Skeletal muscle satellite cell (primary cell): ENCODE measurements around the gene AFF1.
"Not testable (repeated sequence)": the region's sequence is repeated elsewhere in the genome, so short reads cannot be mapped to it uniquely, and the experiment has no call there.

Experiments
- H3K27me3 ChIP-seq: 2 replicates; pipeline ENCODE4 v1.7.0; 2013; ENCODE audit warnings: low read length; ENCODE audit not compliant: control insufficient read depth, insufficient read depth
- H3K36me3 ChIP-seq: 2 replicates; pipeline ENCODE4 v1.7.0; 2013; ENCODE audit warnings: mild to moderate bottlenecking, control low read depth, low read length; ENCODE audit not compliant: insufficient read depth
- H3K4me1 ChIP-seq: 2 replicates; pipeline ENCODE4 v1.7.0; 2013; ENCODE audit warnings: low read length; ENCODE audit not compliant: control insufficient read depth, insufficient read depth
- H3K4me2 ChIP-seq: 2 replicates; pipeline ENCODE4 v1.7.0; 2013; ENCODE audit warnings: mild to moderate bottlenecking, low read length
- H3K4me3 ChIP-seq: 2 replicates; pipeline ENCODE4 v1.7.0; 2013; ENCODE audit warnings: low read length
- H3K9ac ChIP-seq: 2 replicates; pipeline ENCODE4 v1.7.0; 2013; ENCODE audit warnings: mild to moderate bottlenecking, low read depth, low read length, moderate library complexity
- H3K9me3 ChIP-seq: replicated peaks from 2 replicates; pipeline ENCODE4 v1.7.0; 2013; ENCODE audit warnings: mild to moderate bottlenecking, control low read depth, low read length

Gene AFF1

GRCh38 chr4:87145934-87146333, 211.1 kb downstream of the AFF1 start:
- H3K27me3 ChIP-seq, H3K4me3 ChIP-seq, H3K36me3 ChIP-seq, H3K4me2 ChIP-seq, H3K4me1 ChIP-seq, H3K9ac ChIP-seq, H3K9me3 ChIP-seq: not testable (repeated sequence)

DNA sequence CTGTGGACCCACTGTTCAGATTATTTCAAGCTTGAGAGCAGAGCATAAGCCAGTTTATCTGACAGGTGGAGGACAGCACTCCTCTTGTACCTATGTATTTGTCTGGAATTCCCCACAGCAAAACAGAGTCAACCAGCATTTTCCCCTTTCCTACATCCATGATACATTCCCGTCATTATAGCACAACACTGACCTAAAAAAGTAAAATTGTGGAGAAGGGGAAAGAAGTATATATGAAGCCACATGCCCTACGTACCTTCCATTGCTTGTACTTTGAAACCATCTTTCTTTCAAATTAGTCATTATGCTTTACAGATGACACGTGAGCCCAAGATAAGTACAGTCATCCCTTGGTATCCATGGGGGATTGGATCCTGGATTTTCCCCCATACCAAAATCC, 212.3 kb downstream of the AFF1 start:
- H3K9me3 ChIP-seq = no peaks in the 10 kb centered on the region
- H3K36me3 ChIP-seq = no peaks in the 10 kb centered on the region
- H3K4me3 ChIP-seq = no peak overlapping the region
- no peaks in the 10 kb centered on the region for H3K27me3 ChIP-seq
- no peak overlapping the region for H3K4me2 ChIP-seq
- peaks cover 7% of the 10 kb centered on the region for H3K4me1 ChIP-seq
- no peak overlapping the region for H3K9ac ChIP-seq

GRCh38 chr4:87150498-87151261, 215.9 kb downstream of the AFF1 start:
- H3K27me3 ChIP-seq = no peaks in the 10 kb centered on the region
- H3K9me3 ChIP-seq = no peaks in the 10 kb centered on the region
- no peak overlapping the region for H3K4me3 ChIP-seq
- no peak overlapping the region for H3K9ac ChIP-seq
- H3K4me1 ChIP-seq = peaks cover 9% of the 10 kb centered on the region
- no peak overlapping the region for H3K4me2 ChIP-seq
- no peaks in the 10 kb centered on the region for H3K36me3 ChIP-seq

- Histone ChIP-seq H3K4me1 (peaks cover 9% of the 10 kb centered on the region), H3K4me2 (no peak overlapping the region), H3K4me3 (no peak overlapping the region), H3K9ac (no peak overlapping the region), H3K9me3 (no peaks in the 10 kb centered on the region), H3K36me3 (no peaks in the 10 kb centered on the region), H3K27me3 (no peaks in the 10 kb centered on the region)
Observed at GRCh38 chr4:87151730-87152129, 216.9 kb downstream of the AFF1 start.

GRCh38 chr4:87152310-87153041, 217.7 kb downstream of the AFF1 start:
- no peaks in the 10 kb centered on the region for H3K27me3 ChIP-seq
- no peaks in the 10 kb centered on the region for H3K36me3 ChIP-seq
- no peaks in the 10 kb centered on the region for H3K9me3 ChIP-seq
- H3K4me3 ChIP-seq = no peak overlapping the region
- peaks cover 9% of the 10 kb centered on the region for H3K4me1 ChIP-seq
- H3K4me2 ChIP-seq = no peak overlapping the region
- H3K9ac ChIP-seq = no peak overlapping the region

- H3K4me3 ChIP-seq = no peak overlapping the region
- H3K36me3 ChIP-seq = no peaks in the 10 kb centered on the region
- peaks cover 9% of the 10 kb centered on the region for H3K4me1 ChIP-seq
Observed at GRCh38 chr4:87153078-87153870, 218.5 kb downstream of the AFF1 start.

GRCh38 chr4:87165892-87166291, 231.1 kb downstream of the AFF1 start:
- Histone ChIP-seq H3K9ac (no peak overlapping the region), H3K4me3 (no peak overlapping the region), H3K4me2 (no peak overlapping the region), H3K27me3 (no peaks in the 10 kb centered on the region), H3K36me3 (no peaks in the 10 kb centered on the region), H3K9me3 (no peaks in the 10 kb centered on the region), H3K4me1 (no peaks in the 10 kb centered on the region)

More at GRCh38 chr4:87153078-87153870, 218.5 kb downstream of the AFF1 start:
- Histone ChIP-seq H3K9ac (no peak overlapping the region), H3K9me3 (no peaks in the 10 kb centered on the region), H3K27me3 (no peaks in the 10 kb centered on the region), H3K4me2 (no peak overlapping the region)

DNA sequence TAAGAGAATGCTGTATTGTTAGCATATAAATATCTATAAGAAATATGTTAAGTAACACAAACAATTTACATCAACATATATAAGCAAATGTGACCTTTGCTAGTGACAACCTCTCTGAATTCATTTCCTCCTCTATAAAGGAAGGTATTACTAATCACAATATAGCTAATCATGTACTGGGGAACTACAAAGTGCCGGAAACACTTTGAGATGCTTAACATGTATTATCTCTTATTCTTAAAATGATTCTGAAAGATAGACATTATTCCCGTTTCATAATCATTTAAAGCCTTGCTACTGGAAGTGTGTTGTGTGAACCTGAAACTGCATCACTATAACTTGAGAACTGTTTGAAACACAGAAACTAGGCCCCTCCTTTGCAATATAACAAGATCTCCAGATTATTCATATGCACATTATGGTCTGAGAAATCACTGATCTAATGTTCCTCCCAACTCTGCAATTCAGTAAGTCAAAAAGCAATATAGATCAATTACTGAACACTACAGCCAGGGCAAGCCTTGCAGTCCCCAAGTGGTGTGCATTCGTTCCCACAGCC, 231.6 kb downstream of the AFF1 start:
- H3K4me3 ChIP-seq = no peak overlapping the region
- H3K9ac ChIP-seq = no peak overlapping the region
- H3K9me3 ChIP-seq = no peaks in the 10 kb centered on the region
- H3K36me3 ChIP-seq = no peaks in the 10 kb centered on the region
- H3K4me2 ChIP-seq = no peak overlapping the region
- H3K4me1 ChIP-seq = no peaks in the 10 kb centered on the region
- no peaks in the 10 kb centered on the region for H3K27me3 ChIP-seq

GRCh38 chr4:87171944-87172343, 237.1 kb downstream of the AFF1 start:
- H3K9me3 ChIP-seq = no peaks in the 10 kb centered on the region
- H3K4me1 ChIP-seq = no peaks in the 10 kb centered on the region
- no peak overlapping the region for H3K9ac ChIP-seq
- H3K4me3 ChIP-seq = no peak overlapping the region
- H3K4me2 ChIP-seq = no peak overlapping the region
- H3K36me3 ChIP-seq = no peaks in the 10 kb centered on the region
- H3K27me3 ChIP-seq = no peaks in the 10 kb centered on the region

- Histone ChIP-seq H3K9ac (no peak overlapping the region), H3K9me3 (no peaks in the 10 kb centered on the region), H3K4me1 (no peaks in the 10 kb centered on the region), H3K4me2 (no peak overlapping the region), H3K4me3 (no peak overlapping the region), H3K27me3 (no peaks in the 10 kb centered on the region), H3K36me3 (no peaks in the 10 kb centered on the region)
Observed at GRCh38 chr4:87174672-87175071, 239.9 kb downstream of the AFF1 start.

- Histone ChIP-seq H3K4me3 (no peak overlapping the region), H3K4me1 (no peaks in the 10 kb centered on the region), H3K4me2 (no peak overlapping the region), H3K36me3 (no peaks in the 10 kb centered on the region), H3K9ac (no peak overlapping the region), H3K9me3 (no peaks in the 10 kb centered on the region), H3K27me3 (no peaks in the 10 kb centered on the region)
Observed at GRCh38 chr4:87179751-87180150, 244.9 kb downstream of the AFF1 start.
